Right kidney (tissue), 1 donor: ENCODE data around the gene B4GALNT4.
"Not testable (repeated sequence)": the region's sequence is repeated elsewhere in the genome, so short reads cannot be mapped to it uniquely, and the experiment has no call there.

Experiments
- DNase-seq: peaks from one replicate; pipeline ENCODE4 v3.0.0-alpha.2; 2016

Gene B4GALNT4

DNA sequence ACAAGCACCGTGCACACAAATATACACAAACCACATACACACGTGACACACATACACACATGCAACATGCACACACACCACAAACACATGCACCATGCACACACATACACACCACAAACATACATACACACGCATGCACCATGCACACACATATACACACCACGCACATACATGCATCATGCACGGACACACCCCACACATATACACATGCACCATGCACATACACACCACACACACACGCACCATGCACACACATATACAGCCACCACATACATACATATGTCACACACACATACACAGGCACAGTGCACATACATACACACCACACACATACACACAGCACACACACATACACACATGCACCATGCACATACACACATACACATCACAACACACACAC lies 12.7 kb upstream of the B4GALNT4 start:
- DNase-seq: no peak

DNA sequence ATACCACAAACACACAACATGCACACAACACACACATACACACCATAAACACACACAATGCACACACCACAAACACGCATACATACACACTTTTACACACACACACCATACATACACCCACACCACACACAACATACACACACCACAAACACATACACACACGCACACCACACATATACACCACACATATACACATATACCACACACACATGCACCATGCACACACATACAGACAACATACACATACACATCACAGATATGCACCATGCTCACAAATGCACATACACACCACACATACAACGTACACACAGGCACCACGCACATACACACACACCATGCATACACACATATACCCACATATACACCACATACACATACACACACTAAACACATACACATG lies 11.7 kb upstream of the B4GALNT4 start:
- DNase-seq: no peak

DNA sequence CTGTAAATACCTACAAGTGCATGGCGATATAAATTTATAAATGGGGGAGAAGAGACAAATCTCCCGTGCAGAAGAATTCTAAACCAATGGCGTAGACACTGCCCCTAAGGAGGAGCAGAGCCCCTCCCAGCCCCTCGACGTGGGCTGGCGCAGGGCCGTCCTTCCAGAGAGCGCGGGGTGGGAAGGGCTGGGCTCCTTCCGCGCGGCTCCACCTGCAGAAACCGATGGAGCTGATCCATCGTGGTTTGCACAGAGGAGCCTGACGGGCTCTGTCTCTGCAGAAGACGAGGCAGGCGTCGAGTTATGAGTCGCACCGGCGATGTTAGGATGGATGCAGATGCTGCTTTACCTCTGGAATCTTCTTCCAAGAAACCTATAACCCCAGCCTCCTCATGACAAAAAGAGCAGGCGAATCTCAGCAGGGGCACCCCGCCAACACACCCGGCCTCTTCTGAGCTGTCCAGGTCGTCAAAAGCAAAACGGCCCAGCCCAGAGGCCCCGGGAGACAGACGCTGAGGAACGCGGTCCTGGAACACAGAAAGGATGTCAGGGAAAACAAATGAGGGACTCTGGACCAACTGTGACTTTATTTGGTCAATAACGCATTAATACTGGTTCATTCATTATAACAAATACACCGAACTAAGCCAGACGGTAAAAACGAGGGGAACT lies 11.0 kb upstream of the B4GALNT4 start:
- DNase-seq: no peak

DNA sequence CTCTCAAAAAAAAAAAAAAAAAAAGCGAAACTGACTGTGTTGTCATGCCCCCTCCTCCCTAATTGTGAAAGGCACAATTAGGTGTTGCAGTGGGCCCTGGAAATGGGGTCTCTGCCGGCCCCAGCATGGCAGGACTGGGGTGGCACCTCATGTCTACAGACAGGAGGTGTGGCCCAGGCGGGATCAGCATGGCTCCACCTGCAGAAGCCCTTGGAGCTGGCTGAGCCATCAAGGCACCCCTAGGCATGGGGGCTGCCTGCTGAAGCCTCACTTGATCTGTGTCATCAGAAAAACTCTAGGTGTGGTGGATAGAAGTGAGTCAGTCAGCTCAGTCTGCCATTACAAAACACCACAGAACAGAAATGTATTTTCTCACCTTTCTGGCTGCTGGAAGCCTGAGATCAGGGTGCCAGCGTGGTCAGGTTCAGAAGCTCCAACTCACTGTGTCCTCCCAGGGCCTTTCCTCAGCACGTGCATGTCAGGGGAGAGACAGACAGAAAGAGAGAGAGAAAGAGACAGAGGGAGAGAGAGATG lies 10.1 kb upstream of the B4GALNT4 start:
- DNase-seq: no peak

DNA sequence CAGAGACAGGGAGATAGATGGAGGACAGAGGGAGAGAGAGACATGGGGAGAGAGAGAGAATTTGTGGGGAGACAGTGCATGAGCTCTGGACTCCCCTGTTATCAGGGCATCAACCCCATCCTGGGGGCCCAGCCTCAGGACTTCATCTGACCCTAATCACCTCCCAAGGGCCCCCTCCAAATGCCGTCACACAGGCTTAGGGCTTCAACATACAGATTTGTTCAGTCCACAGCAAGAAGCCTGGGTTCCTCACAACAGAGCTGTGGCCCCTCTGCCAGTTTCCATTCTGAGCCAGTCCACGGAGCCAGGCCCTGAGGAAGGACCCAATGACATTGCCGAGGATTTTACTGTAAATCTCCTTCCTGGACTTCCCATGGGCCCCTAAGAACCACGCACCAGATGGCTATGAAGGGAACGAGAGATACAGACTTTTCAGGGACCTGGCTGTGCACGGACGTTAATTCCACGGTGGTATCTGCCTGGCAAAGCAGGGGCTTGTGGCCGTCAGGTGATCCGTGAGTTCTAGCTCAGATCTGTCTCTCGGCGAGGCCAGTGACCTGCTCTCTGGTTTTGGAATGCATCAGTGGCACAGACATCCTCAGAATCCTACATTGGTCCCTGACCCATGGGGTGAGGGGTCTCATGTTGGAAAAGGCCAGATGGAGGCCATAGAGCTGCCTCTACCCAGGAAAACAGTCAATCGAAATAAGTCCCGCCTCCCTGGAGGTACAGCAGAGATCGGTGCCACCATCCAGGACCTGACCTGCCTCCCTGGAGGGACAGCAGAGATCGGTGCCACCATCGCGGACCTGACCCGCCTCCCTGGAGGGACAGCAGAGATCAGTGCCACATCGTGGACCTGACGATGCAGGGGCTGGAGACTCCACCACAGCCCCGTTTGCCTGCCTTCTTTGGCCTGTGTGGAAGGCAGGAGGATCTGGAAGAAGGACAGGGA lies 8.7 kb upstream of the B4GALNT4 start:
- no peak for DNase-seq

DNA sequence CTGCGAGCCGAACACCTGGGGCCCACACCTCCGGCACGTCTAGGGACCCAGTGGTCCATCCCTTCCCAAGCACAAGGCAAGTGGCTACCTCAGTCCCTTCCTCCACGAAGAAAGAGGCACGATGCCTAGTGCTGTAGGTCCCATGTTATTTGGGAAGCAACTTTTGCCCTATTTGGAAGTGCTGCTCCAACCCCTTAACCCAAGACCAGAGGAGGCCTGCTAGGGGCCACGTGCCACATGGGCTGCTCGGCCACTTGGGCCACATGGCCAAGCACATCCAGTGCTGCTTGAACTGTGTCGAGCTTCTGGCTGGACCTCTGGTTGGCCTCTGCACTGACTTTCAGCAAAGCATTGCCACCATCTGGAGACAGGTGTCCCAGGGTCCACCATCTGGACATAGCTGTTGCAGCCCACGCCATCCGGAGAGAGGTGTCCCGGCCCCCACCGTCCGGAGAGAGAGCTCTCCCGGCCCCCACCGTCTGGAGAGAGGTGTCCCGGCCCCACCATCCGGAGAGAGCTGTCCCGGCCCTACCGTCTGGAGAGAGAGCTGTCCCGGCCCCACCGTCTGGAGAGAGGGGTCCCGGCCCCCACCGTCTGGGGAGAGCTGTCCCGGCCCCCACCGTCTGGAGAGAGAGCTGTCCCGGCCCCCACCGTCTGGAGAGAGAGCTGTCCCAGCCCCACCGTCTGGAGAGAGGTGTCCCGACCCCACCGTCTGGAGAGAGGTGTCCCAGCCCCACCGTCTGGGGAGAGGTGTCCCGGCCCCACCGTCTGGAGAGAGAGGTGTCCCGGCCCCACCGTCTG lies 6.5 kb upstream of the B4GALNT4 start:
- no peak for DNase-seq

DNA sequence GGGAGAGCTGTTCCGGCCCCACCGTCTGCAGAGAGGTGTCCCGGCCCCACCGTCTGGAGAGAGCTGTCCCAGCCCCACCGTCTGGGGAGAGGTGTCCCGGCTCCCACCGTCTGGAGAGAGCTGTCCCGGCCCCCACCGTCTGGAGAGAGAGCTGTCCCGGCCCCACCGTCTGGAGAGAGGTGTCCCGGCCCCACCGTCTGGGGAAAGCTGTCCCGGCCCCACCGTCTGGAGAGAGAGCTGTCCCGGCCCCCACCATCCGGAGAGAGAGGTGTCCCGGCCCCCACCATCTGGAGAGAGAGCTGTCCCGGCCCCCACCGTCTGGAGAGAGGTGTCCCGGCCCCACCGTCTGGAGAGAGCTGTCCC lies 5.9 kb upstream of the B4GALNT4 start:
- DNase-seq: not testable (repeated sequence)

DNA sequence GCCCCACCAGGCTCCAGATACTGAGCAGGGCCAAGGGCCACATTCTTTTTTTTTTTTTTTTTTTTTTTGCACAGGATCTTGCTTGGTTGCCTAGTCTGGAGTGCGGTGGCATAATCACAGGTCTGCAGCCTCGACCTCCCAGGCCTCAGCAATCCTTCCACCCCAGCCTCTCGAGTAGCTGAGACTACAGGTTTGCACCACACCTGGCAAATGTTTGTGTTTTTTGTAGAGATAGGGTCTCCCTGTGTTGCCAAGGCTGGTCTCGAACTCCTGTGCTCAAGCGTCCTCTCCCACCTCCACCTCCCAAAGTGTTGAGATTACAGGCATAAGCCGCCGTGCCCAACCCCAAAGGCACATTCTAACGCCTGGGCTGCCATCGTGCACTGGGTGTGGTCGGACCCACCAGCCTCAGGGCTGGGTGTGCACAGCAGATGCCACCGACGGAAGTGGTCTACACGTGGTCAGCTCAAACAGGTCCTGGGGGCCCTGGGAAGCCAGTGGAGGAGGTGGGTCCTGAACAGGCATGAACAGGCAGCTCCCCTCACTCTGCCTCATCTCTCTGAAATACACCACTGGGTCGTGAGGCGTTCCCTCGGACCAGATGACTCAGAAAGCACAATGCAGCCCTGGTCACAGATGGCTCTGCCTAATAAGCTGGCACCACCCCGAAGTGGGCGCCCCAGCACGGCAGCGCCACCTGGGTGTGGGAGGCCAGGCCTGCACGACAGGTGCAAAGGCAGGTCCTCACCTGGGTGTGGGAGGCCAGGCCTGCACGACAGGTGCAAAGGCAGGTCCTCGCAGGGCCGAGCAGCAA lies 5.1 kb upstream of the B4GALNT4 start:
- DNase-seq: no peak

DNA sequence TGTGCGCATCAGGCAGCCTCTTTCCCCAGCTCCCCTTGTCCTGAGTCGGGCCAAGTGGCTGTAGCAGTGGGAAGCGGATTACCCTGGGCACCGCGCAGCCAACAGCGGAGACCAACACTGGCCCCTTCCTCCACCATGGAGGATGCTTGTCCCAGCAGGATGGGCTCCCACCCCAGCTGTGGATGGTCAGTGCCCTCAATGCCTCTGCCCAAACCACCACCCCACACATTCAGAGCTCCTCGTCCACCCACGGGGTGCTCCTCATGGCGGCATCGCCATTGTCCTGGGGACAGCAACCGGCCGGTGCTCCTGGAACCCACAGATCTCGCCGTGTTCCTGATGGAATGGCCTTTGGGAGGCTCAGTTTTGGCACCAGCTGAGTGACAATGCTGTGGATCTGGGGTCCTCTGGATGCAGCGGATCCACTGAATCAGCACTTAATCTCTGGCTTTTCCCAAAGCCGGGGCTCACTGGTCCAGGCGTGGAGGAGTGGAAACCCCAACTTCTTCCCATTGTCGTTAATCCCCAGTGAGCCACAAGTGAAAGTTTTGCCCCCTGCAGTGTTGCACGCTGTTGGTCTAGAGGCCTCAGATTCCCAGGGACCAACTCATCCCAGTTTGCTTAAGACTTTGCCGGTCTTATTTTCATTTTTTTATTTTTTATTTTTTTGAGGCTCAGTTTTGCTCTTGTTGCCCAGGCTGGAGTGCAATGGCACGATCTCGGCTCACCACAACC lies 4.1 kb upstream of the B4GALNT4 start:
- no peak for DNase-seq

DNA sequence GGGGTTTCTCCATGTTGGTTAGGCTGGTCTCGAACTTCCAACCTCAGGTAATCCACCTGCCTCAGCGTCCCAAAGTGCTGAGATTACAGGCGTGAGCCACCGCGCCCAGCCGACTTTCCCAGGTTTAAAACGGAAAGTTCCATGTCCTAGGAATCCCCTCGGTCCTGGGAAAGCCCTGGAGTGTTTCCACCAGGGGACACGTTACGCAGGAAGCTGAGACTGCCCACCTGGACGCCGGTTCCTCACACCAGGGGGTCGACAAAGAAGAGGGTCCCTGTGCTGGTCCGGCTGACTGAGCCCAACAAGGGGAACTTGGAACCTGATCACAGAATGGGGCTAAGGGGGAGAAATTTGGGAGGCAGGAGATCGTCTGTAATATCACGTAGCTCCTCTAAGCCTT lies 3.5 kb upstream of the B4GALNT4 start:
- no peak for DNase-seq

DNA sequence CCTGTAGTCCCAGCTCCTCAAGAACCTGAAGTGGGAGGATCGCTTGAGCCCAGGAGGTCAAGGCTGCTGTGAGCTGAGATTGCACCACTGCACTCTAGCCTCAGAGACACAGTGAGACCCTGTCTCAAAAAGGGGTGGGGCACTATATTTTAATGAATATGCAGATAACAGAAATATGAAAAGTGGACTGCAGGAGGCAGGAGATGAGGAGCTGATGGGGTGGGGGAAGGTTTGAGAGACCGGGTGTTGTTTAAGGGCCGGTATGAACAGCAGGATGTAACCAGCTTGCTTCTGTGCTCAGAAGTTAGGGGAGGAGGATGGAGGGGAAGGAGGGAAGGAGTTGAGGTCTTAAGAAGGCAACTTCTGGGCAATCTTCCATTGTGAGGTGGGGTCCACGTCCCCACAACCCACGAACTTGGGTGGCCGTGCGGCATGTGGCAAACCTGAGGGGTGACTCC lies 1.3 kb upstream of the B4GALNT4 start:
- no peak for DNase-seq

DNA sequence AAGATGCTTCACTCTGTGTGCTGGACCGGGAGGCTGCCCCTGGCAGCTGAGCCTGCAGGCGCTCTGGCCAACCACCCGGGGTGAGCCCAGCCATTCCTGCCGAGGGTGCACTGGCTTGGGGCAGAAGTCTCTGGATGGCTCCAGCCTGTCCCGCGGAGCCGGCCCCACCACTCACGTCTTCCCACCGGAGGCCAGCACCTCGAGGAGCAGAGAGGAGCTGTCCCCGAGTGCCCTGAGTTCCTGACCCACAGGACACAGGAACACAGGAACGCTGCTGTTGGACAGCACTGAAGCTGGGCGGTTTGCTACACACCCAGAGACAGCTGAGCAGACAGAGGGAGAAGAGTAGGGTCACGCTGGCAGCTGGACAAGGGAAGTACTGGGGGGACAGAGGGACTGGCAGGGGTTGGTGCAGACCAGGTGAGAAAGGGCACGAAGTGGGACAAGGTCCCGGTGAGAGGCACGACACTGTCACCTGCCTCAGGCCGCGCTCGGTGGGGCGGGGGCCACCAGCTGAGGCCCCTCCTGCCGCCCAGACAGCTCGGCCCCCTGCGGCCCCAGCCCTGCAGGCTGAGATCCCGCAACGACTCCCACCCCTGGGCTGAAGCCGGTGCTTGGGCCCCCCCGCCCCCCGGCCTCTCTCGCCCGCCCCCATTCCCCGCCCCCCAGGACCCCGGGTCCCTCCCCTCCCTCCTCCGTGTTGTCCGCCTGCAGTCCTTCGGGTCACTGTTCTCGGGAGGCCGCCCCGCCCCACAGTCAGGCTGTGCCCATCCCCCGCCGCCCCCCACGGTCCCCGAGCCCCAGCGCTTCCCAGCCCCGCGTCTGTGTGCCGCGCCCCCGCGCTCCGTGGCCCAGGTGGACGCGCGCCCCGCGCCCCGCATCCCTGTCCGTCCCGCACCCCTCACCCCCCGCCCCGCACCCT lies 624 bp upstream of the B4GALNT4 start:
- peak; percentile 77 for DNase-seq

DNA sequence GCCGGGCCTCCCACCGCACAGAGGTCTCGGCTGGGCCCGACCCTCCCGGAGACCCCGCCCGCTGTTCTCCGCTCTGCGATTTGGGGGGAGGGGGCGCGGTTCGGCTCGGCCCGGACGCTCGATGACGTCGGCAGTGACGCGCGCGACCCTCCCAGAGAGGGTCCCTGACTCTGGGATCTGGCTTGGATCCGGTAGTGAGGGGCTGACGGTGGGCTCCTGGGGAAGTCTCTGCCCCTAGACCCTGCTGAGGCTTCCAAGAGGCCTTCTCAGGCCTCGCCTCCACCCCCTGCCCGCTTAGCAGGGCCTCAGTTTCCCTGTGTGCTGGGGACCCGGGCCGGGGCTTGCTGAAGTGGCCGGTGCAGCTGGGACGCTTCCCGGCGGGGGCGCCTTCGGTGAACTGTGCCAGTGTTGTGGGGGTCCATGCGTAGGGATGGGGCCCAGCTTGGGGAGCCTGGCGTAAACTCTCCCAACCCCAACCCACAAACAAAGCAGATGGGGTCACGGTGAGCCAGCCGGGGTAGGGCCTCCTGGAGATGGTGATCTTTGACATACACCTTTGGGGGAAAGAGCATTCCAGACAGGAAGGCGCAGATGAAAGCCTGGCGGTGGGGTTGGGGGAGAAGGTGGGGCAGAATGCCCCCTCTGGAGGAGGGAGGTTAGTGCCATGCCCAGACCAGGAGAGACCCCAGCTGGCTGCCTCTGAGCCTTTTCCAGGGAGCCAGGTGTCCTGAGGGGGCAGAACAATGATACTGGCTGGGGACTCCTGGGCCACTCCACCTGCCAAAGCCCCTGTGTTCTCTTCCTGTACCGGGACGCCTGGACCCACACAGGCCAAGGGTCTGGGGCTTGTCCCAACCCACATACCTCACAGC lies 1.0 kb downstream of the B4GALNT4 start:
- peak; percentile 73 for DNase-seq

DNA sequence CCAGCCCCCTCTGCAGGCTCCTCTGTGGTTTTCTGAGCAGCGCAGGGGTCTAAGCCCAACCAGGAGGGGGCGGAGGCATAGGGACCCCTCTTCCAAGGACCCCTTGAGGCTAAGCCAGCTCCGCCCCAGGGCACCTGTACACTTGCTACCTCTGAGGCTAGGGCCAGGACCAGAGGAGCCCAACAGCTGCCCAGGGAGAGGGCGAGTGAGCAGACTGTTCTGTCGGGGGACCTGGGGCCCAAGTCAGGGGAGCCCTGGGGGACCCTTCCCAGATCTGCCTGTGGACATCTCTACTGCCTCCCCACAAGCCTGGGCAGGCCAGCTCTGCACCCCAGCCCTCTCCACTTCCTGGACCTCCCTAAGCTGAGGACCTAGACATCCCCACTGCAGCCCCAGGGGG lies 1.8 kb downstream of the B4GALNT4 start:
- no peak for DNase-seq

DNA sequence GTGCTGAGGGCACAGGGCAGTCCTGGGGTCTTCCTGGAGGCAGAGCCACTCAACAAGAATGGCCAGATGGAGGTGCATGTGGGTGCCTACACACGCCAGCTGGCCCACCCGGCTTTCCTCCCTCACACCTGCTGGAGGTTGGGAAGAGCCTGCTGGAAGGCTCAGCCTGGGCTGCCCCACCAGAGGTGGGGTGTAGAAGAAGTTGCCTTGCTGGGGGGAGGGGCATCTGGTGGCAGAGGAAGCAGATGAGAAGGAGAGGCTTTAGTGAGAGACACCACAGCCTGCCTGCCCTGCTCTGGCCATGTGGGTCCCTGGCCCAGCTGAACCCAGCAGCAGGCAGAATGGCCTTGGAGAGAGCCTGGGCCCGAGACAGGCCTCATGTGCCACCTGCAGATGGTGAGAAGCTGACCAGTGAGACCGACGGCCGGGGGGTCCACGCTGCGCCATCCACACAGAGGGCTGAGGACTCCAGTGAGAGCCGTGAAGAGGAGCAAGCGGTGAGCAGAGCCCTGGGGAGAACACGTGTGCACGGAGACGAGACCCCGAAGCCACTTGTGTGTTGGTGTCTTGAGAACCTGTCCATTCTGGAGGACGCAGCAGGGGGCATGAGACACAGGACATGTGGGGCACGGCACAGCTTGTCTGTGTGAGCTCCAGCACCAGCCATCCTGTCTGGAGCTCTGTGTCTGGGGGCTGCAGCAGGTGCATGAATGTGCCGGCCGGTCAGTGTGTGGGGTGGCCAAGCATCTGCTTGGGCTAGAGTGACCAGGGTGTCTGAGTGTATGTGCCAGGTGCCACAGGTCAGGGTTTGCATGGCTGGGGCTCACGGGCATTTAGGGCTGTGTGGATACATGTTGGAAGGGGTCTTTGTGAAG lies 2.7 kb downstream of the B4GALNT4 start:
- no peak for DNase-seq

DNA sequence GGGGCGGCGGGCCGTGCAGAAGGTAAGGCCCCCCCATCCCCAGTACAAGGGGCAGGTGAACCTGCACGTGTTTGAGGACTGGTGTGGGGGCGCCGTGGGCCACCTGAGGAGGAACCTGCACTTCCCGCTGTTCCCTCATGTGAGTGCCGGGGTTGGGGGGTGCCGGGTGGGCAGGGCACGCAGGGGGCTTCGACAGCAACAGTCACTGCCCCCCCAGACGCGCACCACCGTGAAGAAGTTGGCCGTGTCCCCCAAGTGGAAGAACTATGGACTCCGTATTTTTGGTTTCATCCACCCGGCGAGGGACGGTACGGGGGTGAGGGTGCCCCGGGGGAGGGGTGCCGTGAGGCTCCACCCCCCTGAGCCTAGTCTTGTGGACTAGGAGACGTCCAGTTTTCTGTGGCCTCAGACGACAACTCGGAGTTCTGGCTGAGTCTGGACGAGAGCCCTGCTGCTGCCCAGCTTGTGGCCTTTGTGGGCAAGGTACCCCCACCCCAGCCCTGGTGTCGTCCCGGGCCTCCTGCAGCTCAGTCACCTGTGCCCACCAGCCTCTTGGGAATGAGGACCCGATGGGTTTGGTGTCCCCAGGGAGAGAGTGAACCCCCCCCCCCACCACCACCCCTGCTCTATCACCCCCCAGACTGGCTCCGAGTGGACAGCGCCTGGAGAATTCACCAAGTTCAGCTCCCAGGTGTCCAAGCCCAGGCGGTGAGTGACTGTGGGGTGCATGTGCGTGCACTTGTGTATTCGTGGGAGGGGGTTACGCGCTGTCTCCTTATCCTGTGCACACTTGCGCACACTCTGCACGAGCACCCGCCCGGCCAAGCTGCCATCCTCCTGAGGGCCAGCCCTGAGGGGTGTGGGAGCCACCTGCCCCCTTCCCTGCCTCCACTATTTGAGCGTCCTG lies 3.8 kb downstream of the B4GALNT4 start:
- DNase-seq: no peak
